Stimulated activated CD4-positive, alpha-beta T cell treated with anti-CD3 and anti-CD28 coated beads, Interleukin-1b, Interleukin-23, amount 100 ng/mL, for 1 hour (primary cell): ENCODE results near the gene PARD6A.
"Not testable (repeated sequence)": the region's sequence is repeated elsewhere in the genome, so short reads cannot be mapped to it uniquely, and the experiment has no call there.

ENCODE experiments used
- DNase-seq, 2 donors: peaks; one replicate each; pipeline ENCODE4 v3.0.0-alpha.2; 2020; ENCODE audit warnings: low read depth in 2 of 2

Gene PARD6A

DNA sequence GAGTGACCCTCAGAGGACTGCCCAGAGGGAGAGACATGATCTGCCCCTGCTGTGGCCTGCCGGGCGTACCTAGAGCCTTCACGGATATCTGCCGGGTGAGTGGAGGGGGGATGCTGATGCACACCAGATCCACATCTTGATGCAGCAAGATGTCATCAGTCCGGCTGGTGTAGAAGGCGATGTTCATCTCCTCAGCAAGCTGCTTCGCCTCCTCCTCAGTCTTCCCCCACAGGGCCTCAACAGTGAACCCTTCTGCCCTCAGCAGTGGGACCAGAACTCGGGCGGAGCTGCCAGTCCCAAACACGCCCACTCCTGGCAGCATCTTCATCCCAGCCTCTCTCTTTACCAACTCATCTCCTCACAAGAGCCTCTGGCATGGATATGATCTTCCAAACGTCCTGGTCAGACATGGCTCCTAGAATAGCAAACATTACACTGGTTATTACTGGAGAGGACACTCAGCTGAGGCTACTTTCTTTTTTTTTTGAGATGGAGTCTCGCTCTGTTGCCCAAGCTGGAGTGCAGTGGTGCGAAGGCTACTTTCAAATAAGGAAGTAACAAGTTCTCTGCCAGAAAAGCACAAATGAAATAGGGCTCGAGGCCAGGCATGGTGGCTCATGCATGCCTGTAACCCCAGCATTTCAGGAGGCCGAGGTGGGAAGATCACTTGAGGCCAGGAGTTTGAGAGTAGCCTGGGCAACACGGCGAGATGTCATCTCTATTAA, 24.8 kb downstream of the PARD6A start:
- no peak for DNase-seq

DNA sequence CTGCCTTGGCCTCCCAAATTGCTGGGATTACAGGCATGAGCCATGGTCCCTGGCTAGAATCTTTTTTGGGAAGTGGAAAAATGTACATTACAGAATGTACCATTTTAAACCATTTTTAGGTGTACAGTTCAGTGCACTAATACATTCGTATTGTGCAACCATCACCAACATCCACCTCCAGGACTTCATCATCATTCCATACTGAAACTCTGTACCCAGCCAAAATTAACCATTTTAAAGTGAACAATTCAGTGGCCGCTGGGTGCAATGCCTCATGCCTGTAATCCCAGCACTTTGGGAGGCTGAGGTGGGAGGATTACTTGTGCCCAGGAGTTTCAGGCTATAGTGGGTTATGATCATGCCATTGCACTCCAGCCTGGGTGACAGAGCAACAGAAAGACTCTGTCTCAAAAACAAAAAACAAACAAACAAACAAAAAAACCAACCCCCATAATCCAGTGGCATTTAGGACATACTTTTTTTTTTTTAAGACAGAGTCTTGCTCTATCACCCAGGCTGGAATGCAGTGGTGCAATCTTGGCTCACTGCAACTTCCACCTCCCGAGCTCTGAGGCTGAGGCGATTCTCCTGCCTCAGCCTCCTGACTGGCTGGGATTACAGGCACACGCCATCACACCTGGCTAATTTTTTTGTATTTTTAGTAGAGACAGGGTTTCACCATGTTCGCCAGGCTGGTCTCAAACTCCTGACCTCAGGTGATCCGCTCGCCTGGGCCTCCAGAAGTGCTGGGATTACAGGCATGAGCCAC, 32.9 kb downstream of the PARD6A start:
- not testable (repeated sequence) for DNase-seq

DNA sequence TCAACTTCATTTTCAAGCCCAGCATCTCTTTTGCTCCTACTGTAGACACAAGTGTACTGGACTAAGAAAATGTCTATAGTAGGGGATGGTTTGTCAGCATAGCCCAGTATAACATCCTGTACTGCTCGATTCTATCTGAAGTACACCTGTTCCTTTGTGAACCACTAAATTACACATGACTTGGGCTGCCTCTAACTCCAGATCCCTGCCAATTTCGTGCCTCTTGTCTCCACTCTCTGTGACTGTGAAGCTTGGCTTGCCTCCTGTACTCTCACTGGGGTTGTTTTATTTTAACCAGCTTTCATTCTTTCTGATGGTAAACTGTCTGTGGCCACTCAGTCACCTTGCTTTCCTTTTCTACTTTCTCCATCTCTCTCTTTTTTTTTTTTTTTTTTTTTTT, 33.9 kb downstream of the PARD6A start:
- DNase-seq = no peak

DNA sequence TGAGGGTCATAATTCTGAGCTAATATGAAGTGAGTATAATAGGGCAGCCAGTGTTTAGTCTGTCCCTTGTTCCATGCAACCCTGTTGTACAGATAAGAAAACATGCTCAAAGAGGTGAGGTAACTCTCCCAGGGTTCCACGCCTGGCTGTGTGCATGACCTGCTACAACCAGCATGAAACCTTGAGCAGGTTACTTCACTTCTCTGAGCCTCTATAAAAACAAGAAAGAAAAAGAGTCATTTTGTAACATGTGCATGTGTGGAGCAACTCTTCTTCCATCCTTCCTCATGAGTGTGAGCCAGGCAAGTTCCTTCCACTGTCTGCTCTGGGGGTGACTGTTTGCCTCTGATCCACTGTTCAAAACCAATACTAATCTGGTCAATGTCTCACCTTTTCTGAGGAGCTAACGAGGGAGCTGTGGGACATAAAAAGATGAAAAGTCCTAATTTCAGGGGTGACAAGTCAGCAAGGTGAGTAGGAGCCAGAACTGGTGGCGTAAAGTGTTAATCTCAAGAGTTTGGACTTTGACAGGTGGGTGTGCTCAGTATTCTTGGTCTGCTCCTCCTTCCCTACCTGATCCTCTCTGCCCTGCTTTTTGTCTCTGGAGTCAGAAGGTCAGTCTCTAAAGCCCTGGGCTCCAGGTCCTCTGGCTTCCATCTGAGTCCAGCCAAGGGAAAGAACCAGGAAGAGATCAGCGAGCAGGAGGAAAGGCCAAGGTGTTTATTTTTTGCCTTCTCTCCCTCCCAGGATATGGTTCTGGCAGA, 36.8 kb downstream of the PARD6A start:
- DNase-seq = no peak

DNA sequence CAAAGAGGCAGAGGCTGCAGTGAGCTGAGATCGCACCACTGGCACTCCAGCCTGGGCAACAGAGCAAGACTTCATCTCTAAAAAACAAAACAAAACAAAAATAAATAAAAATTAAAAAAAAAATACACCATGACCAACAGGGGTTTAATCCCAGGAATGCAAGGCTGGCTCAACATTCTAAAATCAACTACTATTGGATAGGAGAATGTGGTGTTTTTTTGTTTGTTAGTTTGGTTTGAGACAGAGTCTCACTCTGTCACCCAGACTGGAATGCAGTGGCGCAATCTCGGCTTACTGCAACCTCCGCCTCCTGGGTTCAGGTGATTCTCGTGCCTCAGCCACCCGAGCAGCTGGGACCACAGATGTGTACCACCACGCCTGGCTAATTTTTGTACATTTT, 38.5 kb downstream of the PARD6A start:
- DNase-seq = no peak

DNA sequence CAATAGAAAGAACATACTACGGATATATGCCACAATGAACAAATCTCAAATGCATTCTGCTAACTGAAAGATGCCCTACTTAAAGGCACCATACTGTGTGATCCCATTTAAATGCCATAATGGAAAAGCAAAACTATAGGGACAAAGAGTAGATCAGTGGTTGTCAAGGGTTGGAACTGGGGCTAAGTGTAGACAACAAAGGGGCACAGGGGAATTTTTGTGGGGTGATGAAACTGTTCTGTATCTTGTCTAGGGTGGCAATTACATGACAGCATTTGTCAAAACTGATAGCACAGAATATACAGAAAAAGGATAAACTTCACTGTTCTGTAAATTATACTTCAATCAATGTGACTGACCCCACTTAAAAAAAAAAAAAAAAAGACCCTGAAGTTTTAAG, 40.7 kb downstream of the PARD6A start:
- DNase-seq = no peak

DNA sequence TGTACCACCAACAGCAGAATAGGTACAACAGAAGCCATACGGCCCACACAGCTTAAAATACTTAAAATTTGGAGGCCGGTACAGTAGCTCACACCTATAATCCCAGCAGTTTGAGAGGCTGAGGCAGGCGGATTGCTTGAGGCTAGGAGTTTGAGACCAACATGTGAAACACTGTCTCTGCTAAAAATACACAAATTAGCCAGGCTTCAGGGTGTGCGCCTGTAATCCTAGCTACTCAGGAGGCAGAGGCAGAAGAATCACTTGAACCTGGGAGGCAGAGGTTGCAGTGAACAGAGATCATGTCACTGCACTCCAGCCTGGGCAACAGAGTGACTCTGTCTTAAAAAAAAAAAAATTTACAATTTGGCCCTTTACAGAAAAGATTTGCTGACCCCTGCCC, 41.4 kb downstream of the PARD6A start:
- DNase-seq = no peak

DNA sequence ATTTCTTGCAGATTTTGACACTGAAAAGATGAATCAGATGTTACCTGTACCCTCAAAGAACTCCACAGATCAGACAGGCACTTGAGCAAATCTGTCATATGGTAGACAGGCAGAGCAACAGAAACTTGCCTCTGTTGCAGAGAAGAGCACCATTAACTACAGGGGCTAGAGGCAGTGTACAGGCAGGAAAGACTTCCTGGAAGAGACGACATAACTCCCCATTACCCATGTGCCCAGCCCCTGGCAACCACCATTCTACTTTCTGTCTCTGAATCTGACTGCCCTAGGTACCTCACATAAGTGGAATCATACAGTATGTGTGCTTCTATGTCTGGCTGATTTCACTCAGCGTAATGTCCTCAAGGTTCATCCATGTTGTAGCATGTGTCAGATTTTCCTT, 42.9 kb downstream of the PARD6A start:
- DNase-seq = no peak

DNA sequence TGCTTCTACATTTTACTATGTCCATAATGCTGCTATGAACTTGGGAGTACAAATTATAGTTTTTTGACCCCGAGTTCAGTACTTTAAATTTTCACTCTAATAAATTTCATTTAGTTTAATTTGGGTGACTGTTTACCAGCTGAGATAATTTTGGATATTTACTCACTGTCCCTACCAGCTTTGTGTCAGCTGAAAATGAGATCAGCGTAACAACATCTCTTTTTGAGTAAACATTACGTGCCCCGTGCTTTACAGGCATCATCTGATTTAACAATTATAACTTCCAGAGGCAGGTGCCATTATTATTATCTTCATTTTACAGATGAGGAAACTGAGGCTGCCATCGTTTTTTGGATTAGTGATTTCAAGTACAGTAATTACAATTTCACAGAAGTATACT, 43.4 kb downstream of the PARD6A start:
- DNase-seq = no peak

DNA sequence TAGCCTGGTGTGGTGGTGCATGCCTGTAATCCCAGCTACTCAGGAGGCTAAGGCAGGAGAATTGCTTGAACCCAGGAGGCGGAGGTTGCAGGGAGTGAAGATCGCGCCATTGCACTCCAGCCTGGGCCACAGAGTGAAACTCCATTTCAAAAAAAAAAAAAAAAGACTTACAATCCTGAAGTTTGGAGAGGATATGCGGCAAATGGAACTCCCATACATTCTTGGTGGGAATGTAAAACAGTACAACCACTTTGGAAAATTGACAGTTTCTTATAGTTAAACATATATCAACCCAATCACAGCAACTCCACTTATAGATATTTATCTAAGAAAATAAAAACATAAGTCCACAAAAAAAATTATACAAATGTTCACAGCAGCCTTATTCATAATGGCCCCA, 46.5 kb downstream of the PARD6A start:
- no peak for DNase-seq

DNA sequence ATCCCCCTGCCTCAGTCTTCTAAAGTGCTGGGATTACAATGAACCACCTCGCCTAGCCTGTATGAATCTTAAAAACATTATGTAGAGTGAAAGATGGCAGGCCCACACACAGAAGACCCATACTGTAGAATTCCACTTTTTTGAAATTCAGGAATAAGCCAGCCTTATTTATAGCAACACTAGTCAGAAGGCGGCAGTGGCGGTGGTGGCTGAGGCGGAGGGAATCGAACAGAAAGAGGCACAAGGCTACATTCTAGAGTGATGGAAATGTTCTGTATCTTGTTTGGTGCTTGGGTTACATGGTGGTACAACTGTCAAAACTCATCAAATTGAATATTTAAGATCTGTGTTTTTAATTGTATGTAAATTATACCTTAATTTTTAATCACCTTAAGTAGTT, 47.0 kb downstream of the PARD6A start:
- no peak for DNase-seq

DNA sequence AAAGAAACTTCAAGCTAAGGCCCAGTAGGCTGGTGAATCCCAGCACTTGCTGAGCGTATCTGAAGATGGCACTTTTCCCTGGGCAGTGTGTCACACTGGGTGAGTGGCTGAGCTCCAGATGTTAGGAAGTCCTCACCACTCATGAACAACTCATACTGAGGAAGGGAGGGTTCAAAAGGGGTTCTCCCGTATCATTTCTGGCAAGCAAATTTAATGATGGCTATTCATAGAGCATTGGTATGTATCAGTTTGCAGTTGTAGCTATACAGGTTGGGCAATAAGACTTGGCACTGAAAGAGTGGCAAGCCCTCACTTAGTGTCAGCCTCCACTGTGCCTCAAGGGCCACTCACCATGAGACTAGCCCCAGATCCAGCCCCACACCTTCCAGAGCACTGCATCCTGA, 47.6 kb downstream of the PARD6A start:
- no peak for DNase-seq

DNA sequence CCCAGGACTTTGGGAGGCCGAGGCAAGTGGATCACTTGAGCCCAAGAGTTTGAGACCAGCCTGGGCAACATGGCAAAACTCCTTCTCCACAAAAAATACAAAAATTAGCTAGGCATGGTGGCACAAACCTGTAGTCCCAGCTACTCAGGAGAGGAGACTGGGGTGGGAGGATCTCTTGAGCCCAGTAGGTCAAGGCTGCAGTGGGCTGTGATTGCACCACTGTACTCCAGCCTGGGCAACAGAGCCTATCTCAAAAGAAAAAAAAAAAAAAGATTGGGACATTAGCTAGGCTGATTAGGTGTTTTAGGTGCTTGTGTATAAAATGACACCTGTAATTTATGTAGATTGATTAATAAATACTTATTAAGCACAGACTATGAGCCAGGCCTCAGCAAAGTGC, 48.3 kb downstream of the PARD6A start:
- DNase-seq = no peak

DNA sequence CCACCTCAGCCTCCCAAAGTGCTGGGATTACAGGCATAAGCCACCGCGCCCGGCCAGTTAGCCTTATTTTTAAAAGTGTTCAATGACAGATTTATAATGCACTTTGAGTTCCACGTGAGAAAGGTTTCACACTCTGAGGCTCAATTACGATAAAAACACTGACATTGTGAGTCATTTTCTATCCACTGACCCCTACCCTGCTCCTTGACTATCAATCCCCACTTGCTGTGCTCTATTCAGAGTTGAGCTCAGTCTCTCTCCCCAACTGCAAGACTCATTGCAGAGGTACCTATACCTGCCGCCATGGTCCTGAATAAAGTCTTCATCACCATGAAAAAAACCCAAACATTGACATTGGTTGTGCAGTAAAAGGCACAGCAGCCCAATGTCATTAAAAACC, 49.8 kb downstream of the PARD6A start:
- no peak for DNase-seq
